GM21786 (cell line): ENCODE measurements around the gene NUDC.
"Not testable (repeated sequence)": the region's sequence is repeated elsewhere in the genome, so short reads cannot be mapped to it uniquely, and the experiment has no call there.

Experiments
- ATAC-seq: cut with Tn5 transposase; IDR thresholded peaks from one replicate; pipeline ENCODE4 v1.9.1; 2021; ENCODE audit not compliant: unreplicated experiment

NUDC gene

DNA sequence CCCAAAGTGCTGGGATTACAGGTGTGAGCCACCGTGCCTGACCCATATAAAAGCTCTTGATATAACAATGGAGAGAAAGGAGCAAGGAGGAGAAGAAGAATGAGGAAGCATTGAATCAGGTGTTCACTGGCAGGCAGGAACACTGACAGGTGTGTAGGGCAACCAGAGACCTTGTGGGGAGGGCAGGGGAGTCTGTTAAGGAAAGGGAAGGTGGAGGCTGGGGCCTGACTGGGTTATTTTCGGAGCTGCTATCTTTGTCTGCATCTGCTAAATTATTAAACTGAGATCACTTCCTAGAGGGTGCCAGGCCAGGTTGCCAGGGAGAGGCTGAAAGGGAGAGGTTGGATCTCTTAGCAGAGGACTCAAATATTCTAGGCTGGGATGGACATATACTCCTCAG is 65.1 kb downstream of the NUDC start:
- no peak for ATAC-seq

DNA sequence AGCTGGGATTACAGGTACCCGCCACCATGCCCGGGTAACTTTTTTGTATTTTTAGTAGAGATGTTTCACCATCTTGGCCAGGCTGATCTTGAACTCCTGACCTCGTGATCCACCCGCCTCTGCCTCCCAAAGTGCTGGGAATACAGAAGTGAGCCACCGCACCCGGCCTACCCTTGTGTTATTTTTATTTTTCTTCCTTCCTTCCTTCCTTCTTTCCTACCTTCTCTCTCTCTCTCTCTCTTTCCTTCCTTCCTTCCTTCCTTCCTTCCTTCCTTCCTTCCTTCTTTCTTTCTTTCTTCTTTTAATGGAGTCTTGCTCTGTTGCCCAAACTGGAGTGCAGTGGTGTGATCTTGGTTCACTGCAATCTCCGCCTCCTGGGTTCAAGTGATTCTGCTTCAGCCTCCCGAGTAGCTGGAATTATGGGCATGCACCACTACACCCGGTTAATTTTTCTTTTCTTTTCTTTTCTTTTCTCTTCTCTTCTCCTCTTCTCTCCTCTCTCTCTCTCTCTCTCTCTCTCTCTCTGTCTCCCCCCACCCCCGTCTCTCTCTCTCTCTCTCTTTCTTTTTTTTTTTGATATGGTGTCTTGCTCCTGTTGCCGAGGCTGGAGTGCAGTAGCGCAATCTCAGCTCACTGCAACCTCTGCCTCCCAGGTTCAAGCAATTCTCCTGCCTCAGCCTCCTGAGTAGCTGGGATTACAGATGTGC is 68.0 kb downstream of the NUDC start:
- ATAC-seq, result not testable (repeated sequence)

DNA sequence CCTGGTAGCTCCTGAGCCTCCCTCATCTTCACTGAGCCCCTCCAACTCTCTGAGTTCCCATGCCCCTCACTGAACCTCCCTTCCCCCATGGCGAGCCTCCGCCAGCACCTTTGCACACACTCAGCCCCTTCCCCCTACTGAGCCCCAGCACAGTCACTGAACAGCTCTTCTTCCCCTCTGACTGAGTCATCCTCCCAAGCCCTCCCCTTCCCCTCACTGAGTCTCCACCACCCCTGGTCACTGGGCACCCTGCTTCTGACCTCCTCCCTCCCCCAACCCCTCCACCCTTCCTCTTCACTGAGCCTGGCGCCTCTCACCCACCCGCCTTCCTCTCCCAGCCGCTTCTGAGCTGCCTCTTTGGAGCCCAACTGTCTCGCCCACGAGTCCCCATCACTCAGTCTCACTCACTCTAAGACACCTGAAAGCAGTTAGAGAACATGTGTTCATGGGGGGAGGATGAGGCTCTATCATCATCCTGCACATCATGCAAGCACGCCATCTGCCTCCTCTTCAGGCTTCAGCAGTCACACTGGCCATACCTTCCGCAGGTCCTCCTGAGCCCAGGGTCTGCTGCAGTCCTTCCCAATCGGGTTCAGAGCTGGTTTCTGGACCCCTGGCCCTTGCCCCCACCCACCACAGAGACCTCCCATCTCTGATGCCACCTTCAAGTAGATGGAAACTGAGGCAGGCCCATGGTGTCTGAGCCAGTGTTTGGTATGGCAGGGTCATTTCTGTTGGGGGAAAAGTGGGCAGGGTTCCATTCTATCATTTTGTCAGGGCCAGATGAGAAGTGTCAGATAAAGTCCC is 70.0 kb downstream of the NUDC start:
- no peak for ATAC-seq

DNA sequence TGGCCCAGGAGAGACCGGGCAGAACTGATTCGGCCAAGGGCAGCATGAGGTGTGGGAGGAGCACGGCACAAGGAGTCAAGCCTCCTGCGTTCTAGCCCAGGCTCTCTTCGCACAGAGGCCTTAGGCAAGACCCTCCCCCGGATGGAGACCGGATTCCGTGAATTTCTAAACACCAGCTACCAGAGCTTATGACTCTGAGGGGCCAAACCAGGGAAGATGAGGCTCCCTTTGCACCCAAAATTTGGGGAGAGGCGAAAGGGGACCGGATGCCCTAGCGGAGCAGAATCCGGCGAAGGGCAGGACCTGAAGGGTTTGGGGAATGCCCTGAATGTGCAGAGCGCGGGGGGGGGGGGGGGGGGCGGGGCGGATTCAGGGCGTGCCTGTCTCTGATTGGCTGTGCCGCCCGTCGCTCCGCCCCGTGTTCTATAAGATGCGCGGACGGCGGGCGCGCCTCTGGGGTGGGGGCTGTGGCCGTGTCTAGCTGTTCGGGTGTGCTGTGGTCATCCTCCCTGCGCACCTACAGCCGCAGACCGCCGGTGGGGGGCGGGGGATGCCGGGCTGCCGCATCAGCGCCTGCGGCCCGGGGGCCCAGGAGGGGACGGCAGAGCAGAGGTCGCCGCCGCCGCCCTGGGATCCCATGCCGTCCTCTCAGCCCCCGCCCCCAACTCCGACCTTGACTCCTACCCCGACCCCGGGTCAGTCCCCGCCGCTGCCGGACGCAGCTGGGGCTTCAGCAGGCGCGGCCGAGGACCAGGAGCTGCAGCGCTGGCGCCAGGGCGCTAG is 71.9 kb downstream of the NUDC start, which contains the start of gene TRNP1:
TSS of gene TRNP1 (plus strand) at position 456 of the 783 bp plus-strand sequence. CDS start at position 551, 95 bp downstream.
- no peak for ATAC-seq

DNA sequence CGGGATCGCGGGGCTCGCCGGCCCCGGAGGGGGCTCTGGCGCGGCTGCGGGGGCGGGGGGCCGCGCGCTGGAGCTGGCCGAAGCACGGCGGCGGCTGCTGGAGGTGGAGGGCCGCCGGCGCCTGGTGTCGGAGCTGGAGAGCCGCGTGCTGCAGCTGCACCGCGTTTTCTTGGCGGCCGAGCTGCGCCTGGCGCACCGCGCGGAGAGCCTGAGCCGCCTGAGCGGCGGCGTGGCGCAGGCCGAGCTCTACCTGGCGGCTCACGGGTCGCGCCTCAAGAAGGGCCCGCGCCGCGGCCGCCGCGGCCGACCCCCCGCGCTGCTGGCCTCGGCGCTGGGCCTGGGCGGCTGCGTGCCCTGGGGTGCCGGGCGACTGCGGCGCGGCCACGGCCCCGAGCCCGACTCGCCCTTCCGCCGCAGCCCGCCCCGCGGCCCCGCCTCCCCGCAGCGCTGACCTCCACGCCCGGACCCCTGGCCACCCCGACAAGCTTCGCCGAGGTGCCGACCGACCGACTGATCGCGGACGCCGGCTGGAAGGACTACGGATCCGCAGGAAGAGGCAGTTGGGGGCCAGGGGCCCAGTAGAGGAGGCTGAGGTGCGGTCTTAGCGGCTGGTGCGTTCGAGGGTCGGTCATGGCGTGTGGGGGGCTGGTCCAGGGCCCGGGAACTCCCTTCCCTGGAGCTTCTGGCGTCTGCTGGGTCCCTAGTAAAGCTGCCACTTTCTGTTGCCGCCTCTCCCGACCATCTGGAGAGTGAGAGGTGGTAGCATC is 72.7 kb downstream of the NUDC start:
- ATAC-seq, result no peak

DNA sequence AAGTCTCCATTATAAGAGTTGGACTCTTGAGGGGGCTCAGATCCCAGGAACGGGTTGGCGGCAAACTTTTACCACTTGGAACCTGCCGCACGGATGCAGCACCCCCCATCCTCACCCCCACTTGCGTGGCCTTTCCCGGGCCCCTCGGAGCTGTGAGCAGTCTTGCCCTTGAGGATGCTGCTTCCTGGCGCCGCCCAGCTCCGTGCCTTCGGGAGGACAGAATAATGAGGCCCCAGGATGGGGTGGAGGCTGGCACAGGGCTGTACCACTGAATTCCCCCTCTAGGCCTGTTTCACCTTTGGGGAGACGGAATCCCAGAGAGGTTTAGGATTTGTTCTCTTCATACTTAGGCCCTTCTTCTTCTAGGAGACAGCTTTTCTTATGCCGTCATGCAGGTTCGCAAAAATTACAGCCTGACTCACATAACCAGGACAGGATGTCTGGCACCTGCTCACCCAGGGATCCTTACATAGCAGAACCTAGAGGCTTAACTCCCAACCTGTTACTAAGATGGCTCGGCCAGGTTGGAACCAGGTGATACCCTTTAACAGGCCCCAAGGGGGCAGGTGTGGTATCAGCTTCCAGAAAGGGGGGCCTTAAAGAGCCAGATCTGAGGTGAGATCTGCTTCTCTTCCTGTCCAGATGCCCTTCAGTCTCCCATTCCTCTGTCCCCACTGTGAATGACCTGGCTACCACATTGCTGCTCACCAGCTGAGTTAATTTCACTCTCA is 73.4 kb downstream of the NUDC start:
- no peak for ATAC-seq

DNA sequence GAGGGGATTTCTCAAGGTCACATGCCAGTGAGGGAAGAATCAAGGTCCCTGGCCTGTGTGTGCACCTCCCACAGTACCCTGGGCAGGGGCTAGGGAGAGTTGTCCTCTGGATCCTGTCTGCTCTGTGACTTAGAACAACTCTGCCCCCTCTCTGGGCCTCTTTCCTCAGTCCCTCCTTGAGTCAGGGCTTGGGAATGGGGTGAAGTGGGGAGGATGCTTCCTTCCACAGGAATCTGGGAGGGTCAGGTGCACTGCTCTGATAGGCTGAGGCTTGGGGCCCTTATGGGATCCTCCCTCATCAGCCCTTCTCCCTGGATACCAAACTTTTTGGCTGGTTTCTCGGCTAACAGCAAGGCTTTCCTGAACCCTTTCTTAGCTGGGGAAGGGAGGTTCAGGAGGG is 74.5 kb downstream of the NUDC start:
- no peak for ATAC-seq
